ENCODE data around the gene METTL8.

METTL8 gene

DNA sequence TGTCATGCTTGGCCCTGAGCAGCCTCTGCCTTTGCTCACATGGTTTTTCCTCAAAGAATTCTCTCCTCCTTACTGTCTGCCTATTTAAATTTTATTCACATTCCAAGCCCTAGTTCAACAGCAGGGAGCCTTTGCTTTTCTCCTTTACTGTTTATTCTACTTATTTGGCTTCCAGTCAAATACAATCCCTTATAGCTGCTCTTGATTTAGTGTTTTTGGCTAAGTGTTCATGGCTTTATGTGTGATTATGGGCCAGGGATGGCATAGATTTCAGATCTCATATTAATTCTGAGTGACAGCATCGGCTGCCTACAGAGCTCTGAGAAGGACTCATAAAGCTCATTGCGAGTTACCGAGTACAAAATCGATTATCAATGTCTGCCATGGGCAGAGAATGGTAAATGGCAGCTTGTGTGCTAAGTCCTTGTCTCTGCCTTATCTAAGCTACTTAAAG, 106.7 kb downstream of the METTL8 start:
- Histone ChIP-seq H3K4me3 (ENCODE audit: low read length, poor library complexity, severe bottlenecking) (no peak overlapping the region), H3K9me2 (replicated peaks; ENCODE audit: low read depth, low read length) (no peaks in the 10 kb centered on the region), H2AFZ (ENCODE audit: low read length) (no peak overlapping the region), H3K36me3 (ENCODE audit: insufficient read depth, low read length) (no peaks in the 10 kb centered on the region), H3K9ac (ENCODE audit: low read depth, low read length, poor library complexity, severe bottlenecking) (no peak overlapping the region), H3K9me3 (ENCODE audit: insufficient read depth, low read depth, low read length) (no peaks in the 10 kb centered on the region), H4K20me1 (ENCODE audit: insufficient read depth, low read length, poor library complexity, severe bottlenecking) (no peaks in the 10 kb centered on the region), H3K4me1 (ENCODE audit: insufficient read depth, low read length, poor library complexity, severe bottlenecking) (peaks cover 24% of the 10 kb centered on the region), H3K4me2 (ENCODE audit: low read depth, low read length, poor library complexity, severe bottlenecking) (peak overlapping the region; percentile 35), H3K27me3 (ENCODE audit: insufficient read depth, low read length, poor library complexity, severe bottlenecking) (no peaks in the 10 kb centered on the region), H3K79me2 (ENCODE audit: insufficient read depth, low read length) (no peaks in the 10 kb centered on the region), H3F3A (ENCODE audit: low read depth) (no peaks in the 10 kb centered on the region)
- TF ChIP-seq, protein P1, sequence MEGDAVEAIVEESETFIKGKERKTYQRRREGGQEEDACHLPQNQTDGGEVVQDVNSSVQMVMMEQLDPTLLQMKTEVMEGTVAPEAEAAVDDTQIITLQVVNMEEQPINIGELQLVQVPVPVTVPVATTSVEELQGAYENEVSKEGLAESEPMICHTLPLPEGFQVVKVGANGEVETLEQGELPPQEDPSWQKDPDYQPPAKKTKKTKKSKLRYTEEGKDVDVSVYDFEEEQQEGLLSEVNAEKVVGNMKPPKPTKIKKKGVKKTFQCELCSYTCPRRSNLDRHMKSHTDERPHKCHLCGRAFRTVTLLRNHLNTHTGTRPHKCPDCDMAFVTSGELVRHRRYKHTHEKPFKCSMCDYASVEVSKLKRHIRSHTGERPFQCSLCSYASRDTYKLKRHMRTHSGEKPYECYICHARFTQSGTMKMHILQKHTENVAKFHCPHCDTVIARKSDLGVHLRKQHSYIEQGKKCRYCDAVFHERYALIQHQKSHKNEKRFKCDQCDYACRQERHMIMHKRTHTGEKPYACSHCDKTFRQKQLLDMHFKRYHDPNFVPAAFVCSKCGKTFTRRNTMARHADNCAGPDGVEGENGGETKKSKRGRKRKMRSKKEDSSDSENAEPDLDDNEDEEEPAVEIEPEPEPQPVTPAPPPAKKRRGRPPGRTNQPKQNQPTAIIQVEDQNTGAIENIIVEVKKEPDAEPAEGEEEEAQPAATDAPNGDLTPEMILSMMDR (conservative IDR thresholded peaks at IDR 0.05; ENCODE audit: low read length): no peak
- TF ChIP-seq EZH2phosphoT487 (IDR thresholded peaks at IDR 0.05; ENCODE audit: borderline replicate concordance): no peak

DNA sequence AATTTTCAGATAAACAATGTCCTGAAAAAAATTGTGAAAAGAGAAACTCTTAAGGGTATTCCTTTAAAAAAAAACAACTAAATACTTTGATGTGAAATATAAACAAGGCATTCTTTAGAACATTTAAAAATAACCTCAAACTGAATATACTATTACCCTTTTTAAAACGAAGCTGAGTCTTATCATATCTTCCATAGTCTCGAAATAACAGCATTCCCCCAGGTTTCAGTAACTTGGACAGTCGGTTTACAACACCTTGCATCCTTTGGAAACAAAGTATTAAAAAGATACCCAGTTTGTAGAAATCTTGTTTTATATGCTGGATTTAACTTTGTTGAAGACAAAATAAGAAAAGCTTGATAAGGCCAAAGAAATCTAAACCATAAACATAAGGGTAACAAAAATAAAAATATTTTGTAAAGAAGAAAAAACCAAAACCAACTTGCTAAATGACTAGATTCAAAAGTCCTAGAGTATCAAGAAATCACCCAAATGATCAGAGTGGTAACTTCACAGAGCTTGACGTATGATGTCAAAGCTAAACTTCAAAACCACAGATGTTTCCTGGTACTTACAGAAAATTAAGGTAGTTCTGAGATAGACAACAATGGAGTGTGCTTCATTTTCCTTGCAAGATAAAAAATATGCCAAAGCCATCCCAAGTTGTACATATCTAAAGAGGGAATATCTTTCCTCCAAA, 107.8 kb downstream of the METTL8 start:
- Histone ChIP-seq H3K9ac (ENCODE audit: low read depth, low read length, poor library complexity, severe bottlenecking) (no peak overlapping the region), H3K9me2 (replicated peaks; ENCODE audit: low read depth, low read length) (no peaks in the 10 kb centered on the region), H4K20me1 (ENCODE audit: insufficient read depth, low read length, poor library complexity, severe bottlenecking) (no peaks in the 10 kb centered on the region), H3K4me3 (ENCODE audit: low read length, poor library complexity, severe bottlenecking) (no peak overlapping the region), H3K4me2 (ENCODE audit: low read depth, low read length, poor library complexity, severe bottlenecking) (peak overlapping the region; percentile 5), H3K9me3 (ENCODE audit: insufficient read depth, low read depth, low read length) (no peaks in the 10 kb centered on the region), H3K36me3 (ENCODE audit: insufficient read depth, low read length) (no peaks in the 10 kb centered on the region), H3K79me2 (ENCODE audit: insufficient read depth, low read length) (no peaks in the 10 kb centered on the region), H3K4me1 (ENCODE audit: insufficient read depth, low read length, poor library complexity, severe bottlenecking) (peaks cover 24% of the 10 kb centered on the region), H3F3A (ENCODE audit: low read depth) (no peaks in the 10 kb centered on the region), H2AFZ (ENCODE audit: low read length) (no peak overlapping the region), H3K27me3 (ENCODE audit: insufficient read depth, low read length, poor library complexity, severe bottlenecking) (no peaks in the 10 kb centered on the region)
- TF ChIP-seq, protein P1 (conservative IDR thresholded peaks at IDR 0.05; ENCODE audit: low read length): no peak
- TF ChIP-seq EZH2phosphoT487 (IDR thresholded peaks at IDR 0.05; ENCODE audit: borderline replicate concordance): no peak

DNA sequence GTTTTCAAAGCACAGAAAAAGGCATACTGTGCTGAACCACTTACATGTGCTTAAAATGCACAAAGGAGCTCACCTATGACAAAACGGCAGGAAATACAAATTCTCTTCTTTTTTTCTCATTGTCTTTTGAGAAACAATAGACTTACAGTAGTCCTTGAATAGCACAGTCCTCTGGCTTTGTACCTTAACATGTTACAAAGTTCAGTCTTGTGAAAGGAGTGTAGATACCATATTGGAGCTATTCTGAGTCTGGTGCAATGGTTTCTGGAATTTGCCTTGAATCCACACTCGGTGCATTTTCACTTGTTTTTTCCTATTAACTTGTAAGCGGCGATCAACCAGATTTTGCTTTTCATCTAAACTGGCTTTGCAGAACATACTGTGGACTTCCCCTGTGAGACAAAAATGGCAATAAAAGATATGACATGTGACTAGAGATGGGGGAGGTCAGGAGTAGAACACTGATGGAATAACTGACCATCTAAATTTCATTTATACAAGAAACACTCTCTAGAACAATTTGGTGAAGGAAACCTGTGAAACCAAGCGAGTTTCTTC, 109.7 kb downstream of the METTL8 start:
- Histone ChIP-seq H3K4me1 (ENCODE audit: insufficient read depth, low read length, poor library complexity, severe bottlenecking) (peaks cover 27% of the 10 kb centered on the region), H2AFZ (ENCODE audit: low read length) (no peak overlapping the region), H3K36me3 (ENCODE audit: insufficient read depth, low read length) (no peaks in the 10 kb centered on the region), H3K79me2 (ENCODE audit: insufficient read depth, low read length) (no peaks in the 10 kb centered on the region), H3K27me3 (ENCODE audit: insufficient read depth, low read length, poor library complexity, severe bottlenecking) (no peaks in the 10 kb centered on the region), H3K9ac (ENCODE audit: low read depth, low read length, poor library complexity, severe bottlenecking) (no peak overlapping the region), H3F3A (ENCODE audit: low read depth) (no peaks in the 10 kb centered on the region), H3K9me3 (ENCODE audit: insufficient read depth, low read depth, low read length) (no peaks in the 10 kb centered on the region), H3K4me3 (ENCODE audit: low read length, poor library complexity, severe bottlenecking) (no peak overlapping the region), H3K9me2 (replicated peaks; ENCODE audit: low read depth, low read length) (no peaks in the 10 kb centered on the region), H3K4me2 (ENCODE audit: low read depth, low read length, poor library complexity, severe bottlenecking) (no peak overlapping the region), H4K20me1 (ENCODE audit: insufficient read depth, low read length, poor library complexity, severe bottlenecking) (no peaks in the 10 kb centered on the region)
- TF ChIP-seq EZH2phosphoT487 (IDR thresholded peaks at IDR 0.05; ENCODE audit: borderline replicate concordance): no peak
- TF ChIP-seq, protein P1 (conservative IDR thresholded peaks at IDR 0.05; ENCODE audit: low read length): no peak
